SK-N-SH treated with all-trans-retinoic acid at 6 μM for 48 hours (cell line): ENCODE data around the gene RSAD2.

Experiments used
- ARNTL ChIP-seq: fragments of 450-650 bp; formaldehyde crosslinking; IDR thresholded peaks from 2 replicates; pipeline ENCODE4 v1.5.0; 2020; ENCODE audit warnings: low read depth, mild to moderate bottlenecking, moderate library complexity, borderline replicate concordance
- CREB5 ChIP-seq: fragments of 250-450 bp; sonication (Bioruptor Pico); IDR thresholded peaks from 2 replicates; pipeline ENCODE4 v1.5.1; 2020; ENCODE audit warnings: low read depth, mild to moderate bottlenecking, moderate library complexity
- ESRRG ChIP-seq: fragments of 250-450 bp; sonication (Bioruptor Pico); IDR thresholded peaks from 2 replicates; pipeline ENCODE4 v1.6.1; 2021; ENCODE audit warnings: mild to moderate bottlenecking
- GLIS3 ChIP-seq: fragments of 250-450 bp; sonication (Bioruptor Pico); IDR thresholded peaks from 2 replicates; pipeline ENCODE4 v1.5.0; 2020; ENCODE audit warnings: mild to moderate bottlenecking, moderate library complexity
- PATZ1 ChIP-seq: fragments of 250-450 bp; sonication (Bioruptor Pico); IDR thresholded peaks from 2 replicates; pipeline ENCODE4 v1.8.0; 2020; ENCODE audit warnings: mild to moderate bottlenecking, moderate library complexity, borderline replicate concordance
- PPARA ChIP-seq: fragments of 250-450 bp; sonication (Bioruptor Pico); IDR thresholded peaks from 2 replicates; pipeline ENCODE4 v1.5.0; 2020; ENCODE audit warnings: mild to moderate bottlenecking, borderline replicate concordance
- RARB ChIP-seq: fragments of 250-450 bp; sonication (Bioruptor Pico); IDR thresholded peaks from 2 replicates; pipeline ENCODE4 v1.8.0; 2021; ENCODE audit warnings: mild to moderate bottlenecking, moderate library complexity
- SNAI2 ChIP-seq: fragments of 250-450 bp; sonication (Bioruptor Pico); IDR thresholded peaks from 2 replicates; pipeline ENCODE4 v1.5.0; 2020; ENCODE audit warnings: mild to moderate bottlenecking, moderate library complexity
- TCF4 ChIP-seq: fragments of 250-450 bp; sonication (Bioruptor Pico); IDR thresholded peaks from 2 replicates; pipeline ENCODE4 v1.8.0; 2021; ENCODE audit warnings: mild to moderate bottlenecking, moderate library complexity, borderline replicate concordance
- ZC3H10 ChIP-seq: fragments of 250-450 bp; sonication (Bioruptor Pico); IDR thresholded peaks from 2 replicates; pipeline ENCODE4 v1.5.1; 2021; ENCODE audit warnings: mild to moderate bottlenecking, moderate library complexity
- ZFP30 ChIP-seq: fragments of 450-650 bp; formaldehyde crosslinking; IDR thresholded peaks from 2 replicates; pipeline ENCODE4 v1.5.0; 2022; ENCODE audit warnings: mild to moderate bottlenecking, moderate library complexity
- ZNF565 ChIP-seq: fragments of 450-650 bp; formaldehyde crosslinking; conservative IDR thresholded peaks from 2 replicates; pipeline ENCODE4 v1.5.0; 2020; ENCODE audit warnings: low read depth, mild to moderate bottlenecking, moderate library complexity
- ZNF8 ChIP-seq: fragments of 450-650 bp; formaldehyde crosslinking; IDR thresholded peaks from 2 replicates; pipeline ENCODE4 v1.5.0; 2020; ENCODE audit warnings: mild to moderate bottlenecking, moderate library complexity

GRCh38 chr2:6896930-6897759, 19.6 kb downstream of the RSAD2 start:
- TF ChIP-seq SNAI2 (CRISPR knock-in tag) = no peak
- no peak for TF ChIP-seq ARNTL (CRISPR knock-in tag)
- no peak for TF ChIP-seq TCF4 (CRISPR knock-in tag)
- TF ChIP-seq PATZ1 (CRISPR knock-in tag) = no peak
- no peak for TF ChIP-seq CREB5 (CRISPR knock-in tag)
- no peak for TF ChIP-seq PPARA (CRISPR knock-in tag)
- no peak for TF ChIP-seq RARB (CRISPR knock-in tag)
- TF ChIP-seq ESRRG = no peak
- no peak for TF ChIP-seq ZC3H10 (CRISPR knock-in tag)
- TF ChIP-seq ZFP30 = no peak
- TF ChIP-seq ZNF8 (CRISPR knock-in tag) = no peak
- TF ChIP-seq ZNF565 (CRISPR knock-in tag) = no peak
- no peak for TF ChIP-seq GLIS3
